Esophagus squamous epithelium (tissue), 4 donors: ENCODE results near the gene IKBKE.

Experiments used
- POLR2A ChIP-seq, 4 donors: fragments of 450-650 bp; IDR thresholded peaks; one replicate each; pipeline ENCODE4 v1.6.1; 2017; ENCODE audit warnings: antibody characterized with exemption in 4 of 4, mild to moderate bottlenecking in 4 of 4, moderate library complexity in 3 of 4
- TF ChIP-seq, protein P1 (sequence below), 6 experiments: fragments of 450-650 bp in 4 of 6; fragments of 200-600 bp in 2 of 6; sonication (generic) in 2 of 6; IDR thresholded peaks; one replicate each; pipeline ENCODE4 v1.5.1; 2016 to 2019; ENCODE audit warnings: antibody characterized with exemption in 6 of 6, mild to moderate bottlenecking in 4 of 6, moderate library complexity in 4 of 6

DNA sequence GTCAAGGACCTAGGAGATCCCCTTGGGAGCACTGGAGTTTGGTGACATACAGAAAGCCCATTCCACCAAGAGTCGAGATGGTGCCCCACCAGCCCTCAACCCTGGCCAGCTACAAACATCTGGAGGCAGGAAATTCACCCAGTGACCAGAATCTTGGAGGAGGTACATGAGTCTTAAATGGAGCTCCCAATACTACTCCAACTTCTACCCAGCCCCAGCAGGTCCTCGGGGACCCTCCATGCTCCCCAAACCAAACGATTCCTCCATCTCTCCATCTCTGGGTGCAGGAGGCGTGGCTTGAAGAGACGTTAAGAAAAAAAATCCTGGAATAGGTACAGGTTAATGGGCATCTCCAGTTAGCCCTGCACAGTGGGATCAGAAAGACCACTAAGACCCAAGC lies 31.6 kb downstream of the IKBKE start:
- TF ChIP-seq, protein P1, sequence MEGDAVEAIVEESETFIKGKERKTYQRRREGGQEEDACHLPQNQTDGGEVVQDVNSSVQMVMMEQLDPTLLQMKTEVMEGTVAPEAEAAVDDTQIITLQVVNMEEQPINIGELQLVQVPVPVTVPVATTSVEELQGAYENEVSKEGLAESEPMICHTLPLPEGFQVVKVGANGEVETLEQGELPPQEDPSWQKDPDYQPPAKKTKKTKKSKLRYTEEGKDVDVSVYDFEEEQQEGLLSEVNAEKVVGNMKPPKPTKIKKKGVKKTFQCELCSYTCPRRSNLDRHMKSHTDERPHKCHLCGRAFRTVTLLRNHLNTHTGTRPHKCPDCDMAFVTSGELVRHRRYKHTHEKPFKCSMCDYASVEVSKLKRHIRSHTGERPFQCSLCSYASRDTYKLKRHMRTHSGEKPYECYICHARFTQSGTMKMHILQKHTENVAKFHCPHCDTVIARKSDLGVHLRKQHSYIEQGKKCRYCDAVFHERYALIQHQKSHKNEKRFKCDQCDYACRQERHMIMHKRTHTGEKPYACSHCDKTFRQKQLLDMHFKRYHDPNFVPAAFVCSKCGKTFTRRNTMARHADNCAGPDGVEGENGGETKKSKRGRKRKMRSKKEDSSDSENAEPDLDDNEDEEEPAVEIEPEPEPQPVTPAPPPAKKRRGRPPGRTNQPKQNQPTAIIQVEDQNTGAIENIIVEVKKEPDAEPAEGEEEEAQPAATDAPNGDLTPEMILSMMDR (IDR thresholded peaks at IDR 0.05) = no peak
- no peak for TF ChIP-seq POLR2A (IDR thresholded peaks at IDR 0.05)
